Endothelial cell (in vitro differentiated cells): ENCODE measurements around the gene FUT6. TPM values are rescaled to one million over a fixed set of nuclear protein-coding genes. Genes with fewer than 3 reads are reported as not detected.
"Not testable (repeated sequence)": the region's sequence is repeated elsewhere in the genome, so short reads cannot be mapped to it uniquely, and the experiment has no call there.

ENCODE experiments used
- DNase-seq: peaks from one replicate; pipeline ENCODE4 v3.0.0; 2021; ENCODE audit warnings: low spot score
- H3K27ac Mint-ChIP-seq: one replicate; pipeline ENCODE4 v1.8.0; 2021; ENCODE audit warnings: mixed read lengths, inconsistent platforms; ENCODE audit not compliant: unreplicated experiment
- H3K27me3 Mint-ChIP-seq: one replicate; pipeline ENCODE4 v1.8.0; 2021; ENCODE audit warnings: mild to moderate bottlenecking, moderate library complexity, mixed read lengths, inconsistent platforms; ENCODE audit not compliant: unreplicated experiment
- H3K36me3 Mint-ChIP-seq: one replicate; pipeline ENCODE4 v1.8.0; 2021; ENCODE audit warnings: mild to moderate bottlenecking, low read depth, mixed read lengths, inconsistent platforms; ENCODE audit not compliant: unreplicated experiment
- H3K4me1 Mint-ChIP-seq: one replicate; pipeline ENCODE4 v1.8.0; 2021; ENCODE audit warnings: mild to moderate bottlenecking, mixed read lengths, inconsistent platforms; ENCODE audit not compliant: unreplicated experiment
- H3K4me3 Mint-ChIP-seq: one replicate; pipeline ENCODE4 v1.8.0; 2021; ENCODE audit warnings: mild to moderate bottlenecking, mixed read lengths, inconsistent platforms; ENCODE audit not compliant: unreplicated experiment
- H3K9me3 Mint-ChIP-seq: one replicate; pipeline ENCODE4 v1.8.0; 2021; ENCODE audit warnings: mixed read lengths, inconsistent platforms; ENCODE audit not compliant: unreplicated experiment
- long read RNA-seq: library from polyadenylated mRNA; unstranded; transcript quantifications from one replicate; pipeline ENCODE4 v2.0.0, GENCODE V29; 2020; ENCODE audit not compliant: unreplicated experiment
- total RNA-seq: library from RNA; stranded (reverse); fragmentation: NEBNext Ultra II Directional; extraction: Animal tissue kit (Norgen Biotek cat#: 25700); gene quantifications from one replicate; pipeline ENCODE4 v1.2.1, GENCODE V29; 2021; ENCODE audit not compliant: unreplicated experiment
- TF ChIP-seq, protein P1 (sequence below): fragments of 200-600 bp; sonication (generic); IDR thresholded peaks from one replicate; pipeline ENCODE4 v1.5.0; 2021; ENCODE audit warnings: antibody characterized with exemption; ENCODE audit not compliant: unreplicated experiment

The FUT6 gene
- 0.18 TPM for total RNA-seq
- long read RNA-seq = 0 reads

DNA sequence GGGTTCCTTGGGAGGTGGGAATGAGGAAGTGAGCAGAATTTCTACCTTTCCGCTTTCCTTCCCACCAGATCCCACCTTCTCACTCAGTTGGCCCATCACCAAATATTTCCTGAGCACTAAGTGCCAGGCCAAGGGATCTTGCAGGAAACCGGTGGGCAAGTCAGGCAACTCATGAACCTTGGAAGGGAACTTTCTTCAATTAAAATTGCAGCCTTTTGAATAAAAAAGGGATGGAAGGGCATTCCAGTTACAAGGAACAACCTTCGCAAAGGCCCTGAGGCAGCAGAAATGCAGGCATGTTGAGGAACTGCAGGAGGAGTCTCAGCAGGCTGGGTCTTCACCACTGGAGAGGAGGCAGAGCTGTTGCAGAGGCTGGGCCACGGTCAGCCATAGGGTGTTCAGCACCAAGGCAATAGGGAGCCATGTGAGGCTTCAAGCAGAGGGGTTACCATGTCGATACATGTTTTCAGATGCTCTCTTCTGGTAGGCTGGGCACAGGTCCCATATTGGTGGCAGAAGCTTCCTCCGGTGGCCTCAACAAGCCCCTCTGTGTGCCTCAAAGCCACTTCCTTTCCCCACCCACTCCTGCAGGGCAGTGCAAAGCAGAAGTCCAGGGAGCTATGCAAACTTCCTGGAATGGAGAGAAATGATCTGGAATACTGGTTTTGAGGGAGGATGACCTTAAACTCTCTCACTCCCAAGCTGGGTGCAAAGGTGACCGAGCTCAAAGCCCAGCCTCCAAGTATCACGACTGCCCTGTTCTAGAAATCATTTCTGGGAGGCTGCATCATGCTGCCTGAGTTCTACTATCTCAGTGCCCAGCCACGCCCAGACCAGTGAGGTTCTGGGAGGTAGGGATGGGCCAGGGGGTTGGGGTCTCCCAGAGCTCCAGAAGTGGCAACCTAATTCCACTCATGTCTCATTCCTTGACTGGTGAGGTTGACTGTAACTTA lies at the start of gene FUT6:
FUT6 (minus strand) TSS at position 638 of the 953 bp plus-strand sequence. CDS start 7,135 bp downstream, outside the sequence.
- H3K27me3 Mint-ChIP-seq = peaks cover 12% of the 10 kb centered on the region
- no peaks in the 10 kb centered on the region for H3K4me1 Mint-ChIP-seq
- H3K4me3 Mint-ChIP-seq = no peak within 1 kb of the TSS
- no peaks in the 10 kb centered on the region for H3K36me3 Mint-ChIP-seq
- H3K9me3 Mint-ChIP-seq = no peaks in the 10 kb centered on the region
- DNase-seq = no peak
- H3K27ac Mint-ChIP-seq = no peak within 1 kb of the TSS
- TF ChIP-seq, protein P1, sequence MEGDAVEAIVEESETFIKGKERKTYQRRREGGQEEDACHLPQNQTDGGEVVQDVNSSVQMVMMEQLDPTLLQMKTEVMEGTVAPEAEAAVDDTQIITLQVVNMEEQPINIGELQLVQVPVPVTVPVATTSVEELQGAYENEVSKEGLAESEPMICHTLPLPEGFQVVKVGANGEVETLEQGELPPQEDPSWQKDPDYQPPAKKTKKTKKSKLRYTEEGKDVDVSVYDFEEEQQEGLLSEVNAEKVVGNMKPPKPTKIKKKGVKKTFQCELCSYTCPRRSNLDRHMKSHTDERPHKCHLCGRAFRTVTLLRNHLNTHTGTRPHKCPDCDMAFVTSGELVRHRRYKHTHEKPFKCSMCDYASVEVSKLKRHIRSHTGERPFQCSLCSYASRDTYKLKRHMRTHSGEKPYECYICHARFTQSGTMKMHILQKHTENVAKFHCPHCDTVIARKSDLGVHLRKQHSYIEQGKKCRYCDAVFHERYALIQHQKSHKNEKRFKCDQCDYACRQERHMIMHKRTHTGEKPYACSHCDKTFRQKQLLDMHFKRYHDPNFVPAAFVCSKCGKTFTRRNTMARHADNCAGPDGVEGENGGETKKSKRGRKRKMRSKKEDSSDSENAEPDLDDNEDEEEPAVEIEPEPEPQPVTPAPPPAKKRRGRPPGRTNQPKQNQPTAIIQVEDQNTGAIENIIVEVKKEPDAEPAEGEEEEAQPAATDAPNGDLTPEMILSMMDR = no peak

- not testable (repeated sequence) for H3K27ac Mint-ChIP-seq, H3K9me3 Mint-ChIP-seq, H3K4me1 Mint-ChIP-seq, H3K27me3 Mint-ChIP-seq, H3K36me3 Mint-ChIP-seq, DNase-seq, H3K4me3 Mint-ChIP-seq
These were observed 44.7 kb upstream of the FUT6 start for GRCh38 chr19:5884065-5884811.

- not testable (repeated sequence) for H3K4me3 Mint-ChIP-seq, H3K36me3 Mint-ChIP-seq, H3K27me3 Mint-ChIP-seq, H3K27ac Mint-ChIP-seq, DNase-seq, H3K4me1 Mint-ChIP-seq, H3K9me3 Mint-ChIP-seq
These were observed 43.8 kb upstream of the FUT6 start for GRCh38 chr19:5883157-5883873.

- TF ChIP-seq, protein P1 = no peak
- Mint-ChIP-seq H3K9me3 (no peaks in the 10 kb centered on the region), H3K27me3 (no peaks in the 10 kb centered on the region), H3K4me3 (no peak overlapping the region), H3K4me1 (peaks cover 2% of the 10 kb centered on the region), H3K36me3 (no peaks in the 10 kb centered on the region), H3K27ac (no peak overlapping the region)
- DNase-seq = no peak
These were observed 43.0 kb upstream of the FUT6 start for GRCh38 chr19:5882421-5882968.

- Mint-ChIP-seq H3K4me3 (no peak overlapping the region), H3K9me3 (no peaks in the 10 kb centered on the region), H3K4me1 (peaks cover 2% of the 10 kb centered on the region), H3K36me3 (no peaks in the 10 kb centered on the region), H3K27ac (no peak overlapping the region), H3K27me3 (no peaks in the 10 kb centered on the region)
- no peak for DNase-seq
- TF ChIP-seq, protein P1 = no peak
These were observed 42.2 kb upstream of the FUT6 start for GRCh38 chr19:5881543-5882299.
